ENCODE data around the gene SRP68. TPM values are rescaled to one million over a fixed set of nuclear protein-coding genes. Genes with fewer than 3 reads are reported as not detected.

The SRP68 gene
- total RNA-seq, 1 donor from 2014 or later = 71.5 TPM

DNA sequence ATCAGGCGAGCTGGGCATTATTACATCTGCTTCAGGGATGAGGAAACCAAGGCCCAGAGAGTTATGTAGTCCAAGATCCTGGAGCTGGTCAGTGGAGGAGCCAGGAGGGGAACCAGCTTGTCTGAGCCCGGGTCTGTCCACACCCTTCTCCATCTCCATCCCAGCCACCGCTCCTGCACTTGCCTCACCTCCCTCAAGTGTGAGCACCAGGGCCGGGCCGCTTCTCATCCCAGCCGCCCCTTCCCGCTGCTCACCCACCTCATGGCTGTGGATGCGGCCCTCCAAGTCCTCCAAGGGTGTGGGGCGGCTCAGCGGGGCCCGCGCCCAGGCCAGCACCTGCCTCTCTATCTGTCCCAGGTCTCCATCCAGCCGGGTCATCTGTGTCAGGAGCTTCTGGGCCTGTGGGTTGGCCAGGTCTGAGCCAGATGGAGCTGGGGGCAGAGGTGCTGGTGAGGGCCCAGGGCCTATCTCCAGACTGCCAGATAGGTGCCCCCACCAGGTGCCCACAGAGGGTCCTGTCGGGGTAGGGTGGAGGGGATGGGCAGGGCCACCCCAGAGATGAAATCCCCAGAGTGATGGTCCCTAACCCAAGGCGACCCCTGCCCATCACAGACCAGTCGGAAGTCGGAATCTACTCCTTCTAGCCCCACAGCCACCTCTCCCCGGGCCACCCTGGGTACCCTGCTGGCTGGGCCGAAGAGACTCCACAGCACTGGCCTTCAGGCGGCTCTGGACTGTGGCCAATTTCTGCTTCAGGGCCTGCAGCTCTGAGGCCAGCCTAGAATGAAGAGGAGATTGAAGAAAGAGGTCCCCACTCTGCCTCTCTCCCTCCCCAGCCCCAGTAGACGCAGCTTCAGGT is 54.6 kb downstream of the SRP68 start:
- no peak for ATAC-seq

DNA sequence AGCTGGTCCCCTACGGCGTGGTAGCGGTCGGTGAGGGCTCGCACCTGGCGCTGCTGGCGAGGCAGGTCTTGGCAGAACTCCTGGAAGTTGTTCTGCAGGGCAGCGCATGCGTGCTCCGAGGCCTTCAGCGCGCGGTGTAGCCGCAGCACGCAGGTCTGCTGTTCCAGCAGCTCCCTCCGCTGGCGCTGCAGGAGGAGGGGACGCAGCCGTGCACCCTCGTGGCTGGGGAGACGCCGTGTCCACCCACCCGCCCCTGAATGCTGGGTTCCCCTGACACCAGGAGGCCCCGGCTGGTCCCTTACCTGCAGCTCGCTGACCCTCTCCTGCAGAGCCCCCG is 57.4 kb downstream of the SRP68 start:
- no peak for ATAC-seq

DNA sequence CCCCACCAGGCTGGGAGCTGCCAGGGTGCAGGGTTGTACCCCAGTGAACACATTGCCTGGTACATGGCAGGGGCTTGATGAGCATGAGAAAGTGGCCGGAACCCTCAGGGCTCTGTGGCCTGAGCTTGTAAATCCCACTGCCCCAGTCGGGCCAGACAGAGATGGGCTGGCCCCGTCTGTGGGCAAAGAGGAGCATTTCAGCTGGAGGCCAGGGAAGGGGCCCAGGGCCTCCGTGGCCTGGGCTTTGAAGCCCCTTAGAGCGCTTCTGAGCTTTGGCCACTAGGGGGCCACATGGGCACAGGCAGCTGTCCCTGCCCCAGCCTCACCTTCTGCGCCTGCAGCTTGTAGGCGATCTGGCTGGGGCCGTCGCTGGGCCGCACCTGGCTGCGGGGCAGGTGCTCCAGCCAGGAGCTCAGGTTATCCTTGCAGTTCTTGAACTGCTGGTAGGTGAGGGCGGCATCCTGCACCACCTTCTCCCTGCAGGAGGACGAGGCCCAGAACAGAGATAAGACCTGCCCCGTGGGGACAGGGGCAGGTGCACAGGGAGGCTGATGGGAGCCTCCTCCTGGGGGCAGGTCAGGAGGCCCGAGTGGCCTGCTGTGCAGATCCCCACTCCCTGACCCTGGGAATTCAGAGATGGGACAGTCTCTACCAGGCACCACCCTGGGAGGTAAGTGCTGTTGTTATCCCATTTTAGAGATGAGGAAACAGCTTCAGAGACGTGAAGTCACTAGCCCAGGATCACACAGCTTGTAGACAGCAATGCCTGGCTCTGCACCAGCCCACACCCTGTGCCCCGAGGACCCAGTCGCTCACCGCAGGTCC is 58.0 kb downstream of the SRP68 start:
- ATAC-seq = peak; percentile 71

DNA sequence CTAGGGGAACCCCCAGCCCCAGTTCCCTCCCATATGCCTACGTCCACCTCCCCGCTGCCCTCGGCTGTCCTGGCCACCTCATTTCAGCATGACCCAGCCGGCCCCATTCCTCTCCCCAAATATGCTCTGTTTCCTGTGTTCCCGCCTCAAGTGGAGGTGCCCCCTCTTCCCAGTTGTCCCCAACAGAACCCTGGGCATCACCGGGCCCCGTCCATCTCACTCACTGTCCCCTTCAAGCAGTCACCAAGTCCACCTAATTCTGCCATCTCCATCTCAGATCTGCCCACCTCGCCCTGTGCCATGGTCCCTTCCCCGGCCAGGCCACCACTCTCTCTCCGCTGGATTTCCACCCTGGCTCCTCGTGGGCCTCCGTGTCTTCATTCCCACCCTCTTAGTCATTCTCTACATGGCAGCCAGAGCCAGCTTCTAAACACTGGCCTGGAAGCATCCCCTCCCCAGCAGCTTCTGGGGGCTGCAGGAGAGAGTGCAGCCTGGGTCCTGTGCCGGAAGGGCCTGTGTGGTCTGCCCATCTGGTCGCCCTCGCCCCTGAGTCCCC is 58.9 kb downstream of the SRP68 start:
- ATAC-seq = no peak

DNA sequence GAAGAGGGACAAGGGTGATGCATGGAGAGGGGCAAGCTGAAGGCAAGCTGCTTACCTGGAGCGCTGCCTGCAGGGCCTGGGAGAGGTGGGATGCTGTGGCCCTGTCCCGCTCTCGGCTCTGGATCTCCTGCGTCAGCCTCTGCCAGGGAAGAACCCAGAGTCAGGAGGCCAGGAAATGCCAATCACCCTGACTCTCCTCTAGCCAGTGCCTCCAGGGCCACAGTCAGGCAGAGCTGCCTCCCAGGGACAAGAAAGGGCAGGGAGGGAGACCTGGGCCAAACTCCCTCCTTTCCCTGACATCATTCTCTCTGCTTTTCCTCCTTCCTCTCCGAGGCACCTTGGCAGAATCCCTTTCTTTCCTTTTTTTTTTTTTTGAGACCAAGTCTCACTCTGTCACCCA is 60.4 kb downstream of the SRP68 start:
- ATAC-seq = no peak

DNA sequence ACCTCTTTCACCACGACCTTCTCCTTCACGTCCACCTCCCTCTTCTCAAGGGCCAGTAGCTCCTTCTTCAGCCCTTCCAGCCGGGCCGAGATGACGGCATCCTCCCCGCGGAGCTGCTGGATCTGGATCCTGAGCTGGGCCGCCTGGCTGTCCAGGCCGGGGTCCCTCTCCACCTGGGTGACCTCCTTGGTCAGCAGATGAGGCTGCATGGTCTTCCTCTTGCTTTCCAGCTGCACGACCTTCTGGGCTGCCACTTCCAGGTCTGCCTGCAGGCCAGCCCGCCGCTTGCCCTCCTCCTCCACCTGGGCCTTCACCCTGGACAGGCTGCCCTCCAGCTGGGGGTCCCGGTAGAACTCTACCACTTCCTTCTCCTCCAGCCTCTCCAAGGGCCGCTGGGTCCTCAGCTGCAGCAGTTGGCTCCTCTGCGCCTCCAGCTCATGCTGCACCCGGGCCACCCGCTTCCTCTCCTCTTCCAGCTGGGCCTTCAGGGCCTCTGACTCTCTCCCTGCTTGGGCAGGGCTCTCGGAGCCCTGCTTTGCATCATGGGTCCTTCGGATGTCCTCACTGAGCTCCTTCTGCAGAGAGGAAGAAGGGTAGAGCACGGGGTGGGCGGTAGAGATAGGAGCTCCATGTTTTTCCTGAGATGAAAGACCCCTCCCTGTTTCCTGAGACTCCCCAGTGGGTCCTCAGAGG is 62.2 kb downstream of the SRP68 start:
- no peak for ATAC-seq

DNA sequence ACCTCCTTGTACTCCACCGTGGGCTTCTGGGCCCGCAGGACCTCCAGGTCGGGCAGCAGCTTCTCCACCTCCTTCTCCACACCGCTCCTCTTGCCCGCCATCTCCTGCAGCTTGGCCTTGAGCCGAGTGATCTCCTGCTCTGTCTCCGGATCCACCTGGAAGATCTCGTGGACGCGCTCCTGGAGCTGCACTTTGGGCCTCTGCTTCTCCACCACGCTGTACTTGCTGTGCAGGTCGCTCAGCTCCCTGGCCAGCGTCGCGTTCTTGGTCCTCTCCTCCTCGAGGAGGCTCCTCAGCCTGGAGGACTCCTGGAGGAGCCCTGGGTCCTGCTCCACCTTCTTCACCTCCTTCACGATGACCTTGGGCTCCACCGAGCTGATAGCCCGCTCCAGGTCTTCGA is 62.9 kb downstream of the SRP68 start:
- no peak for ATAC-seq

DNA sequence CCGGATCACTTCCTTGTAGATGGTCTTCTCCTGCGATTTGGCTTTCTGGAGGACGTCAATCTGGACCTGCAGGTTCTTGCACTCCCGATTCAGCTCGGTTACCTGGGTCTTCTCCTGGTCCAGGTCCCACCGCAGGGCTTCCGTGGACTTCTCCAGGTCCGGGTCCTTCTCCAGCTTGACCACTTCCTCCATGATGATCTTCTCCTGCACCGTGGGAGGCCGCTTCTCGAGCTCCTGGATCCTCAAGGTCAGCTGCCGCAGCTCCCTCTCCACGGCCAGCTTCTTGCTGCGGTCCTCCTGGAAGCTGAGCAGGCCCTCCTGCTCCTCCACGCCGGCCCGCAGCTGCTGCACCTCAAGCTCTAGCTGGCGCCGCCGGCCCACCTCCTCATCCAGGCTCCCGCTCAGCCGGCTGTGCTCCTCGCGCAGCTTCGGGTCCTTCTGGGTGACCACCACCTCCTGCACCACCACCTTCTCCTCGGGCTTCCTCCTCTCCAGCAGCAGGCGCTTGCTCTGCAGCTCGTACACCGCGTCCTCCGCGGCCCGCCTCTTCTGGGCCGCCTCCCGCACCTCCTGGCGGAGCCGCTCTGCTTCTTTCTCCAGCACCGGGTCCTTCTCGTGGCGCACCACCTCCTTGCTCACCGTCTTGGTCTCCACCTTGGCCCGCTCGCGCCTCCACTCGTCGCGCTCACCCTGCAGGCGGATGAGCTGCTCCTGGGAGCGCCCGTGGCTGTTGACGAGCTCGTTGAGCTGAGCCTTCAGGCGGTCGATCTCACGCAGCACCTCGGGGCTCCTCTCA is 63.5 kb downstream of the SRP68 start:
- ATAC-seq = no peak

DNA sequence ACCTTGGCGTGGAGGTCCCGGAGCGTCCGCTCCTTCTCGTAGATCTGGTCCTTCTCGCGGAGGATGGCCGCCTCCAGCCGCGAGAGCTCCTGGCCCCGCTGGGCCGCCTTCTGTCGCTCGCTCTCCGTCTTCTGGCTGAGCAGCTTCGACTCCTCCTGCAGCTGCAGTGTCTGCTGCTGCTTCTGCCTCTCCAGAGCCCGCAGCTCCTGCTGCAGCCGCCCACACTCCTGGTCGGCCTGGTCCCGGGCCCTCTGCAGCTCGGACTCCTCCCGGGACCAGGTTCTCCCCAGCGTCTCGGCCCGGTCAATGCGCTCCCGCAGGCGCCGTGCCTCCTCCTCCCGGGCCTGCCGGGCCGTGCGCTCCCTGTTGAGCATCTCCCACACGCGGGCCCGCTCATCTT is 64.1 kb downstream of the SRP68 start:
- ATAC-seq = no peak

DNA sequence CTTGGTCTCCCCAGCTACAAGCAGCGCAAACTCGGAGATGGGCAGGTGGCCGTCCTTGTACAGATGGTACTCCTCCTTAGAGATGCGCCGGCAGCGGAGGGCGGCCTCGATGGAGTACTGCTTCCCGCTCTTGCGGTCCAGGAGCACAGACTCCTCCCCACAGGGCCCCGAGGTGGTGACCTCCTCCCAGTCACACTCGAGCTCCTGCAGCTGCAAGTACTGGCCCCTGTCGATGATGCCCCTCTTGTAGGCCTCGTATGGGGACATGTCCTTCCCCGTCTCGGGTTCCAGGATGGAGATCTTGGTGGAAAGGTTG is 64.5 kb downstream of the SRP68 start:
- ATAC-seq = no peak

DNA sequence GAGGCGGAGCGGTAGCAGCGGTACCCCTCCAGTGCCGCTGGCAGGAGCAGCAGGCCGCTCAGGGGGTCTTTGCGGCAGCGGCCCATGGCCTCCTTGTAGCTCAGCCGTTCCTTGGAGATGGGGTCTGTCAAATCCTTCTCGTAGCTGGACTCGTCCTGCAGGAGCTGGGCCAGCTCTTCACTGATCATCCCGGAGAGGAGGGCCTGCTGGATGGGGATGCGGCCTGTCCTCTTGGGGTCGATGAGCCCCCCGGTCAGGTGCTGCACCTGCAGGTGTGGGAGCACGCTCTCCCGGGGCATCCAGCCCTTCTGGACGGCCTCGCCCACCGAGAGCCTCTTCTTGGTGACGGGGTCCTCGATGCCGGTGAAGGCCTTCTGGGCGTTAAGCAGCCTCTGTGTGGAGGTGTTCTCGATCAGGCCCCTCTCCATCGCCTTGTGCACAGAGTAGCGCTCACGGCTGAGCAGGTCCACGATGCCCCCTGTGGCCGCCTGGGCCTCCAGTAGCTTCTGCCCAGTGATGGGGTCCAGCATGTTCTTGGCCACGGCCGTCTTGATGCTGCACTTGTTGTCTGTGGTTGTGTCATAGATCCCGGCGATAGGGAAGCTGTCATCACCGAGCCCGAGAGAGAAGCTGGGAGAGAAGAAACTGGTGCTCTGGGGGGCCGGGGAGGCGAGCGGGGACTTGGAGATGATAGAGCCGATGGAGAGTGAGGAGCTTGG is 65.0 kb downstream of the SRP68 start:
- no peak for ATAC-seq

DNA sequence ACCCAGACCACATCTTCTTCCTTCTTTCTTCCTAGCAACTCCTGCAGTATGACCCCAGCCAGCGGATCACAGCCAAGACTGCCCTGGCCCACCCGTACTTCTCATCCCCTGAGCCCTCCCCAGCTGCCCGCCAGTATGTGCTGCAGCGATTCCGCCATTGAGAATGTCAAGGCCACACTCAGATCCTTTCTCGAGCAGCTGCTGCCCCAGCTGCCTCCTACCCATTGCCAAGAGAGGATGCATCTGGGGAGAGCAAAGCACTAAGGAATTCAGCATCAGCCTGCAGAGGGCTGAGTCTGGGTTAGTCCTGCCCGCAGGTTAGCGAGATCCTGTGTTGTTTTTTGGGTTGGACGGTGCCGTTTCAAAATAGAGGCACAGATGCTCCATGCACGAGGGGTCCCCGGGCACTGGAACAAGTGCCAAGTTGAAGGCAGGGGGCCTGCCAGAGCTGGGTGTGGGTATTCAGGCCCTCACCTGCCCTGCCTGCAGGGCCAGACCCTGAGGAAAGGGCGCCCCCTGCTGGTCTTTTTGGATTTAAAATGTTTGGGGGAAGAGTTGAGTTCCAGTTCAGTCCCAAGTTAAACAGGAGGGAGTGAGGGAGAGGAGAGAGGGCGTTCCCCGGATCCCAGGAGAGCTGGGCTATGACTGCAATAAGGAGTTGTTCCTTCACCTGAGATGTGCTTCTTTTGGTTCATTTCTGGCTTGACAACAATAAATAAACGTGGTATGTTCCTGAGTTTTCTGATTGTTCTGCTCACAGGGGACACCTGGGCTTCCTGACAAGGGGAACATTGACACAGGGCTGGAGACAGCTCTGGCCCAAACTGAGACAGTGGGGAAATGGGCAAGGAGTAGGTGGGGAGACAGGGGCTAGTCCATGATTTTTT is 66.8 kb downstream of the SRP68 start:
- ATAC-seq = peak; percentile 10

DNA sequence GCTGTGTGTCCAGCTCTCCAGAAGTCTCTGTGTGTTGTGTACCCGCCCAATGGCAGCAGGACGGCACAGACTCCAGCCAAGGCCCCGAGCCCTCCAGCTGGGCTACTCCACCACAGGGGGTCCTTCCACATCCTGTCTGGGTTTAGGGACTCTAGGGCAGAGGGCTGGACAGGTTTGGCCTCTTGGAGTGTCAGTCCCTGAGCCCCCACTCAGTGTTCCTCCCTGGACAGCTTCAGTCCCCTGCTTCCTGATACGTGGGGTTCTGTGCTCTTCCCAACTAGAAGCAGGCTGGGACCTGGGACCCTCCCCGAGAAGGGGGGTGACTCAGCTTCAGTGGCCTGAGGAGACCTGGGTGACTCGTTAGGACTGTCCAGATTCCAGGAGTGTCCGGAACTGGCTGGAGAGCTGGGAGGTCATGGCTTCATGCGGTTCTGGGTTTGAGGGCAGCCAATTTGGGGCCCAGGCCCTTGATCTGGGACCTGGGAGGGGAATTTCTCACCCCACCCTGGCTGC is 67.5 kb downstream of the SRP68 start:
- ATAC-seq = peak; percentile 2

DNA sequence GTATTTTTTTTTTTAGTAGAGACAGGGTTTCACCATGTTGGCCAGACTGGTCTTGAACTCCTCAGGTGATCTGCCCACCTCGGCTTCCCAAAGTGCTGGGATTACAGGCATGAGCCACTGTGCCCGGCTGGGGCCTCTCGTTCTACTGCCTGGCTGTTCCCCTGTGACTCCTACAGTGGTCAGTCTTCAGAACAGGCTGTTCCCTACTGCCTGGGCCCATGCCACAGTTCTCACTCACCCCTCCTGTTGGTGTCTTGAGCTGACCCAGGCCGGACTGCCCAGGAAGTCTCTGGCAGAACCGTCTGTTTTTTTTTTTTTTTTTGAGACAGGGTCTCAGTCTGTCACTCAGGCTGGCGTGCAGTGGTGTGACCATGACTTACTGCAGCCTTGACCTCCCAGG is 68.4 kb downstream of the SRP68 start:
- ATAC-seq = no peak

DNA sequence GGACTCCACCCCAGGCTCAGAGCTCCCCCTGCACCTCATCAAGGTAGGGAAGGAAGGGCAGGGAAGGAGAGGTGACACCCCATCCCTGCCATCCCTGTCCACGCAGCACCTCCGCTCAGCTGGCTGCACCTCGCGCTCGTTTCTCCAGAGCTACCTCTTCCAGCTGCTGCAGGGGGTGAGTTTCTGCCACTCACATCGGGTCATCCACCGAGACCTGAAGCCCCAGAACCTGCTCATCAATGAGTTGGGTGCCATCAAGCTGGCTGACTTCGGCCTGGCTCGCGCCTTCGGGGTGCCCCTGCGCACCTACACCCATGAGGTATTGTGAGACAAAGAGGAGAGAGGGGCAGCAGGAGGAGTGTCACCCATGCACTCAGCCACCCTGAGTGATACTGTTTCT is 70.2 kb downstream of the SRP68 start:
- ATAC-seq = no peak

DNA sequence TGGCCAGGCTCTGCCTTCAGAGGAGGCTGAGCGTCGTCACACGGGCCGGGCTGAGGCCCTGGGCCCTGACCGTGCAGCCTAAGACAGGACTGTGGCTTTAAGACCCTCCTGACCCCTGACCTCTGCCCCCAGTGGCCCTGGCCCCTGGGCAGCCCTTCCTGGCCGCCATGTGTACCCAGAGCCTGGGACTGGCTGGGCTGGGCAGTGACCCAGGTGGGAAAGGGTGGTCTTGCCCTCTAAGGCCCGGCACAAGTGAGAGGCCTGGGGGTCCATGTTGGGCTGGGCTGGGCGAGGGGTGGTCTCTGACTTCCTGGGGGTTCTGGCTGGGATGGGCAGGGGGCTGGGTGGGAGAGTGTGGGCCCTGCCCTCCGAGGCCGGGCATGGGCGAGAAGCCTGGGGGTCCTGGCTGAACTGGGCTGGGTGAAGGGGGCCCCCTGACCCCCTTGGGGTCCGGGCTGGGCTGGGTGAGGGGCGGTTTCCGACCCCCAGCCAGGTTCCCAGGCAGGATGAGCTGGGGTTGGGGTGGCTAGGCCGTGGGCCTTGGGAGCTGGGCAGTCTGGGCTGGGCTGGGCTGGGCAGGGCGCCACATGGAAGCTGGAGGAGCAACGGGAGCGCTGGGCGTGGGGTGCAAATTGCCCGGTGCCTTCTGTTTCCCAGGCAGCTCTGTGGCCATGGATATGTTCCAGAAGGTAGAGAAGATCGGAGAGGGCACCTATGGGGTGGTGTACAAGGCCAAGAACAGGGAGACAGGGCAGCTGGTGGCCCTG is 71.4 kb downstream of the SRP68 start, which contains the start of gene CDK3:
Gene CDK3 (plus strand): TSS at position 101 of the 767 bp plus-strand sequence. CDS start 571 bp downstream, at position 672.
- peak; percentile 0 for ATAC-seq

DNA sequence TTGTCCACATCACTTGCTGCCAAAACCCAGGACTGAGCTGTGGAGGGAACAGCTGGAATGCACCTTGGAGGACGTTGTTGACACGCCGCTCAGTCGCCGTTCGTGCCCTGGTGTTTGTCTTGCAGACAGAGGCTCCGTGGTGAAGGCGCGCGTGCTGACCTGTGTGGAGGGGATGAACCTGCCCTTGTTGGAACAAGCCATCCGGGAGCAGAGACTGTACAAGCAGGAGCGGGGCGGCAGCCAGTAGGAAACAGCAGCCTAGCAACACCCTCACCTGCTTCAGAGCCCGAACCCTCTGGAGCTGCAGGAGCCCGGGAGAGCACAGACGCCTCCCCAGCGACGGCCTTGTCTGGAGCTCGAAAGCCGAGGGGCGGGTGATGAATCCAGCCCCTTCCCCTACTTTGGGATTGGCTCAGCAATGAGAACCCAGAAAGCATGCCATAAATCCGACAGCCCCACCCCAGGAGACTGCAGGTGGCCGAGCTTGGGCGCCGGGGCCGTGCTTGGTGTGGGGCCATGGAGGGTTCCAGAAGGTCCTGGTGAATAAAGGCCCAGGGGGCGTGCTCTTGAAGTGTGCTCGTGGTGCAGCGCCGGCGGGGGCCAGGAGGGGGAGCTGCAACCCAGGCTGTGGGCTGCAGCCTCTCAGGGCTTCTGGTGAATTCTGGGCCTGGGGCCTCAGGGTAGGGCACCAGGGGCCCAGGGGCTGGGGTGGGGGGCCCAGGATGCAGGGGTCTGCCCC is 72.1 kb downstream of the SRP68 start:
- peak; percentile 36 for ATAC-seq

DNA sequence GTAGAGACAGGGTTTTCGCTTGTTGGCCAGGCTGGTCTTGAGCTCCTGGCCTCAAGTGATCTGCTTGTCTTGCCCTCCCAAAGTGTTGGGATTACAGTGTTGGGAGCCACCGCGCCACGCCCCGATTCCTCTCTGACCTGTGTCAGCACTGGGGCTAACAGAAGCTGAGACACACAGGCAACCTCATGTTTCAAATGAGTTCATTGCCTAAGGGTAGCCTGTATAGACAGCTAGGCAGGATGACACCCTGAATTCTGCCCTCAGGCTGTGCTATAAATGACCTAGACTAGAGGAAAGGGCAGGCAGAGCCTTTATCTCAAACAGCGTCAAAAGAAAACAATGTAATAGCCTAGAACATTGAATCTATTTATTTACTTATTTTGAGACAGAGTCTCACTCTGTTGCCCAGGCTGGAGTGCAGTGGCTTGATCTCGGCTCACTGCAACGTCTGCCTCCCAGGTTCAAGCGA is 74.0 kb downstream of the SRP68 start:
- ATAC-seq = no peak

All from esophagus mucosa (tissue), 1 donor.